OCI-LY3 (cell line): Measurements from ENCODE around the gene HSPA1L.

Experiments used
- H2AFZ ChIP-seq: fragments of 200-600, 300-600 bp; shearing (Covaris generic); 2 replicates; pipeline ENCODE4 v1.6.0; 2014; ENCODE audit warnings: antibody characterized with exemption, low read depth, low read length
- H3K27ac ChIP-seq: fragments of 200-600, 300-600 bp; sonication (generic); 2 replicates; pipeline ENCODE4 v1.5.1; 2014; ENCODE audit warnings: mild to moderate bottlenecking, low read length, moderate library complexity, mixed read lengths
- H3K27me3 ChIP-seq: fragments of 200-600, 300-600 bp; sonication (generic); 2 replicates; pipeline ENCODE4 v1.6.1; 2014; ENCODE audit warnings: low read depth, low read length, mixed read lengths
- H3K36me3 ChIP-seq: fragments of 200-600, 300-600 bp; sonication (generic); replicated peaks from 2 replicates; pipeline ENCODE3; 2014; ENCODE audit warnings: low read depth, low read length, mixed read lengths
- H3K4me1 ChIP-seq: fragments of 300-600, 200-600 bp; sonication (generic); 2 replicates; pipeline ENCODE4 v1.6.1; 2014; ENCODE audit warnings: low read length, mixed read lengths
- H3K4me2 ChIP-seq: fragments of 200-600, 300-600 bp; sonication (generic); 2 replicates; pipeline ENCODE4 v1.6.1; 2014; ENCODE audit warnings: low read length, mixed read lengths
- H3K4me3 ChIP-seq: fragments of 300-600, 200-600 bp; sonication (generic); 2 replicates; pipeline ENCODE4 v1.5.1; 2014; ENCODE audit warnings: antibody characterized with exemption, mild to moderate bottlenecking, low read length, moderate library complexity
- H3K79me2 ChIP-seq: fragments of 300-600, 200-600 bp; shearing (Covaris generic); 2 replicates; pipeline ENCODE4 v1.6.1; 2014; ENCODE audit warnings: mild to moderate bottlenecking, low read length, mixed read lengths
- H3K9ac ChIP-seq: fragments of 300-600, 200-600 bp; shearing (Covaris generic); 2 replicates; pipeline ENCODE4 v1.6.0; 2014; ENCODE audit warnings: mild to moderate bottlenecking, low read length, moderate library complexity
- H3K9me3 ChIP-seq: fragments of 200-600, 300-600 bp; shearing (Covaris generic); 2 replicates; pipeline ENCODE4 v1.6.1; 2014; ENCODE audit warnings: low read length, mixed read lengths; ENCODE audit not compliant: insufficient read depth
- H4K20me1 ChIP-seq: fragments of 200-600, 300-600 bp; sonication (generic); 2 replicates; pipeline ENCODE4 v1.6.1; 2016; ENCODE audit warnings: low read length, mixed read lengths; ENCODE audit not compliant: insufficient read depth
- CTCF ChIP-seq: fragments of 200-600, 300-600 bp; sonication (generic); IDR thresholded peaks from 2 replicates; pipeline ENCODE4 v1.5.1; 2014; ENCODE audit warnings: antibody characterized with exemption, low read length, low read depth
- EZH2phosphoT487 ChIP-seq: fragments of 200-600 bp; shearing (Covaris generic); IDR thresholded peaks from 2 replicates; pipeline ENCODE4 v1.6.1; 2018; ENCODE audit warnings: antibody characterized with exemption, mixed run types, low read depth

HSPA1L gene

GRCh38 chr6:31767096-31767645, 47.9 kb downstream of the HSPA1L start:
- H3K9ac ChIP-seq, result no peak overlapping the region
- H3K4me3 ChIP-seq, result no peak overlapping the region
- H3K27ac ChIP-seq, result no peak overlapping the region
- H3K36me3 ChIP-seq, result peaks cover 4% of the 10 kb centered on the region
- H3K27me3 ChIP-seq, result no peaks in the 10 kb centered on the region
- no peaks in the 10 kb centered on the region for H4K20me1 ChIP-seq
- H3K9me3 ChIP-seq, result no peaks in the 10 kb centered on the region
- TF ChIP-seq CTCF (no peak), EZH2phosphoT487 (no peak)
- no peak overlapping the region for H3K4me2 ChIP-seq
- H2AFZ ChIP-seq, result no peak overlapping the region
- H3K4me1 ChIP-seq, result no peaks in the 10 kb centered on the region
- no peaks in the 10 kb centered on the region for H3K79me2 ChIP-seq

- H3K4me3 ChIP-seq, result no peak overlapping the region
- no peaks in the 10 kb centered on the region for H3K4me1 ChIP-seq
- no peak overlapping the region for H2AFZ ChIP-seq
- no peaks in the 10 kb centered on the region for H4K20me1 ChIP-seq
- no peak overlapping the region for H3K9ac ChIP-seq
- peaks cover 4% of the 10 kb centered on the region for H3K36me3 ChIP-seq
- H3K4me2 ChIP-seq, result no peak overlapping the region
- H3K79me2 ChIP-seq, result no peaks in the 10 kb centered on the region
- TF ChIP-seq EZH2phosphoT487 (no peak), CTCF (no peak)
- no peak overlapping the region for H3K27ac ChIP-seq
- H3K27me3 ChIP-seq, result no peaks in the 10 kb centered on the region
- H3K9me3 ChIP-seq, result no peaks in the 10 kb centered on the region
Observed at GRCh38 chr6:31765910-31766794, 48.9 kb downstream of the HSPA1L start.

GRCh38 chr6:31765559-31765909, 49.5 kb downstream of the HSPA1L start:
- no peaks in the 10 kb centered on the region for H3K27me3 ChIP-seq
- no peak overlapping the region for H3K9ac ChIP-seq
- peaks cover 4% of the 10 kb centered on the region for H3K36me3 ChIP-seq
- H3K27ac ChIP-seq, result no peak overlapping the region
- H3K9me3 ChIP-seq, result no peaks in the 10 kb centered on the region
- TF ChIP-seq CTCF (no peak), EZH2phosphoT487 (no peak)
- no peaks in the 10 kb centered on the region for H3K79me2 ChIP-seq
- no peaks in the 10 kb centered on the region for H4K20me1 ChIP-seq
- H2AFZ ChIP-seq, result no peak overlapping the region
- no peaks in the 10 kb centered on the region for H3K4me1 ChIP-seq
- no peak overlapping the region for H3K4me3 ChIP-seq
- no peak overlapping the region for H3K4me2 ChIP-seq

- Histone ChIP-seq H3K27ac (no peak overlapping the region), H2AFZ (no peak overlapping the region), H3K36me3 (peaks cover 4% of the 10 kb centered on the region), H3K4me1 (no peaks in the 10 kb centered on the region), H3K79me2 (no peaks in the 10 kb centered on the region), H4K20me1 (no peaks in the 10 kb centered on the region), H3K4me2 (no peak overlapping the region), H3K4me3 (no peak overlapping the region), H3K9me3 (no peaks in the 10 kb centered on the region), H3K27me3 (no peaks in the 10 kb centered on the region), H3K9ac (no peak overlapping the region)
- TF ChIP-seq EZH2phosphoT487, result no peak
- TF ChIP-seq CTCF, result no peak
Observed at GRCh38 chr6:31764198-31764597, 50.9 kb downstream of the HSPA1L start.
